GM18505 (cell line): ENCODE data around the gene USP47.

ENCODE experiments used
- ATAC-seq: cut with Tn5 transposase; IDR thresholded peaks from one replicate; pipeline ENCODE4 v1.9.1; 2021; ENCODE audit not compliant: unreplicated experiment
- POLR2A ChIP-seq: IDR thresholded peaks from 4 replicates; pipeline ENCODE4 v1.6.1; 2011; ENCODE audit warnings: borderline replicate concordance; ENCODE audit not compliant: insufficient read depth, insufficient read length; ENCODE audit errors: extremely low read depth

USP47 gene

GRCh38 chr11:11976481-11977127 is 134.8 kb downstream of the USP47 start:
- no peak for ATAC-seq
- TF ChIP-seq POLR2A, result no peak

GRCh38 chr11:11977206-11977938 is 135.6 kb downstream of the USP47 start:
- TF ChIP-seq POLR2A, result no peak
- no peak for ATAC-seq

GRCh38 chr11:11978098-11978637 is 136.4 kb downstream of the USP47 start:
- no peak for ATAC-seq
- no peak for TF ChIP-seq POLR2A

DNA sequence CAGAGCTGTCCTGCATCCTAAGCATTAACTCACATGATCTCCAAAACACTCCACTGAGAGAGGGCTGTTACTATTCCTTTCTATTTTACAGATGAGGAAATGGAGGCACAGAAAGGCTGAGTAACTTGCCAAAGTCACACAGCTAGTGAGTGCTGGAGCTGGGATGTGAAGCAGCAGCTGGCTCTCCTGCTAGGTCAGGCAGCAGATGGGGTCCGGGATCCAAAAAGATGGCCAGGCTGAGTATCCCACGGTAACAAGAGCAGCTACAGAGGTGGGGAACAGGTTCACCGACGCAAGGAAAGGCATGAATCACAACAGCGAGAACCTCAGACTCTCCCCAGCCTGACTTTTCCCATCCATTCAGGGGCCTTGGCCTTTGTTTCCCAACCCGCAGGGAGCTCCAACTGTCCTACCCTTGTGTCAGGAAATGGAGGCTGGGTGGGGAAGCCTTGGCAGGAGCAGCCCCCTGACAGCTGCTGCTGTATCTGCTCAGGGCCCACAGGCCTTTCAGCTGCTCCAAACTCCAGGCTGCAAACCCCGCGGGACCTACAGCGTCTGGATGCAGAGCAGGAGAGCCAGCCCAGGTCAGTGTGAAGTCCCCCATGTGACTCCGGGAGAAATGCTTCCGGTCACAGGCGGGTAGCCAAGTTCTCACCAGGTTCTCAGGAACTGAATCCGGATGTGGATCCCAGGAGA is 137.2 kb downstream of the USP47 start:
- no peak for ATAC-seq
- no peak for TF ChIP-seq POLR2A

GRCh38 chr11:11979488-11980117 is 137.8 kb downstream of the USP47 start:
- ATAC-seq, result no peak
- TF ChIP-seq POLR2A, result no peak

DNA sequence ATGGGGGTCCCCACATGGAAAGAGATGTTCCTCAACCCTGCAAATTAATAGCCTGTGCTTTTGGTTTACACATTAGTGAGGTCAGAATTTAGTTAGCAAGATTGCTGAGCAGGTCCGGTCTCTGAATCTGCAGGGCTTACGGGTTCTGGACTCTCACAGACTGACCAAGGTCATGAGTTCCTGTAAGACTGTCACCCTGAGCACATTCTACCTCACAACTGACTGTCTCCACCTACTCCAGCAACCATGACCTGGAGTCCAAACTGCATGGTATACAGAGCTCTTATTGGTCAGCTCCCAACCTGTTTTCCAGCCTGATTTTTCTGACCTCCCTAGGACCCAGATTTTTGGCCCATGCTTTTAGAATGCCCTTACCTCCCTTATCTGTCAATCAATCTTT is 138.4 kb downstream of the USP47 start:
- ATAC-seq, result no peak
- TF ChIP-seq POLR2A, result no peak

GRCh38 chr11:11980841-11981308 is 139.1 kb downstream of the USP47 start:
- ATAC-seq, result no peak
- no peak for TF ChIP-seq POLR2A

GRCh38 chr11:11981364-11981763 is 139.6 kb downstream of the USP47 start:
- ATAC-seq, result no peak
- TF ChIP-seq POLR2A, result no peak

DNA sequence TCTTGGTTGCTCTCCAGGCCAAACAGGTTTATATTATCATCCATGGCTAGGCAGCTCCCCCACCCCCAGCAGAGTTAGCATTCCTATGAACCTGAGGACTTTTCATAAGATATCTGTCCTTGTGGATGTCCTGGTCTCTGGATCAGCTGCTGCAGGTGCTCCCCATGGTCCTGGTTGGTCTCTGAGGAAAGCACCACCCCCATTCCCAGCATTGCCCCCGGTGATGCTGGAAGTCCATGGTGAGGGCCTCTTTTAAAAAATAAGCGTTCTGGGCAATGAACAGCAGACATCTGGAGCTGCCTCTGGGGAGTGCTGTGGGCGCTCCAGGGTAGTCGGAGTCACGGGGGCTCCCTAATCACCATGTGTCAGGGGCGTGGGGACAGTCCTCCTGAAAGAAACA is 140.1 kb downstream of the USP47 start:
- ATAC-seq, result no peak
- no peak for TF ChIP-seq POLR2A

- no peak for TF ChIP-seq POLR2A
- no peak for ATAC-seq
These were observed 140.7 kb downstream of the USP47 start for GRCh38 chr11:11982461-11982860.

- TF ChIP-seq POLR2A, result no peak
- ATAC-seq, result no peak
These were observed 141.2 kb downstream of the USP47 start for GRCh38 chr11:11982975-11983374.

- no peak for ATAC-seq
- TF ChIP-seq POLR2A, result no peak
These were observed 141.7 kb downstream of the USP47 start for GRCh38 chr11:11983427-11983826.

- TF ChIP-seq POLR2A, result no peak
- no peak for ATAC-seq
These were observed 142.8 kb downstream of the USP47 start for GRCh38 chr11:11984563-11984962.
